Amniotic epithelial cell (primary cell): ENCODE data around the gene CHID1.

Experiments used
- DNase-seq: peaks from one replicate; pipeline ENCODE4 v3.0.0-alpha.2; 2010; ENCODE audit warnings: low read depth

The CHID1 gene

GRCh38 chr11:933142-933851 lies 22.7 kb upstream of the CHID1 start:
- no peak for DNase-seq

GRCh38 chr11:932435-932834 lies 21.8 kb upstream of the CHID1 start:
- DNase-seq, result no peak

- no peak for DNase-seq
Measured at GRCh38 chr11:931385-931784, 20.8 kb upstream of the CHID1 start.

GRCh38 chr11:929405-929804 lies 18.8 kb upstream of the CHID1 start:
- no peak for DNase-seq

- DNase-seq, result no peak
Measured at GRCh38 chr11:928786-929185, 18.2 kb upstream of the CHID1 start.

GRCh38 chr11:927871-928270 lies 17.3 kb upstream of the CHID1 start:
- DNase-seq, result no peak

- DNase-seq, result peak; percentile 64
Measured at GRCh38 chr11:926341-926916, 15.8 kb upstream of the CHID1 start.

GRCh38 chr11:925496-926301 lies 15.1 kb upstream of the CHID1 start, which contains the start of gene AP2A2:
AP2A2 (plus strand) TSS chr11:925870; CDS start chr11:926022, 152 bp downstream.
- peak; percentile 80 for DNase-seq

- no peak for DNase-seq
Measured at GRCh38 chr11:925158-925495, 14.5 kb upstream of the CHID1 start.

- DNase-seq, result no peak
Measured at GRCh38 chr11:924406-925157, 14.0 kb upstream of the CHID1 start.

GRCh38 chr11:923691-924405 lies 13.2 kb upstream of the CHID1 start:
- no peak for DNase-seq

GRCh38 chr11:921921-922678 lies 11.5 kb upstream of the CHID1 start:
- DNase-seq, result no peak

GRCh38 chr11:917426-917825 lies 6.8 kb upstream of the CHID1 start:
- no peak for DNase-seq

- no peak for DNase-seq
Measured at GRCh38 chr11:914747-915501, 4.3 kb upstream of the CHID1 start.

GRCh38 chr11:914204-914603 lies 3.6 kb upstream of the CHID1 start:
- DNase-seq, result no peak

GRCh38 chr11:913043-913442 lies 2.4 kb upstream of the CHID1 start:
- no peak for DNase-seq

GRCh38 chr11:912266-912665 lies 1.7 kb upstream of the CHID1 start:
- no peak for DNase-seq

GRCh38 chr11:911890-912219 lies 1.2 kb upstream of the CHID1 start:
- no peak for DNase-seq

GRCh38 chr11:911031-911889 lies 650 bp upstream of the CHID1 start:
- peak; percentile 53 for DNase-seq
